T-helper 1 cell treated with Interleukin-12 subunit alpha and Interleukin-12 subunit beta and Interleukin-4 antibody, amounts not matched to agents 30 μg/mL and 1 μg/mL, for 36 hours (primary cell): ENCODE data around the gene FAM110A.
"Not testable (repeated sequence)": the region's sequence is repeated elsewhere in the genome, so short reads cannot be mapped to it uniquely, and the experiment has no call there.

Experiments used
- H3K27ac Mint-ChIP-seq: one replicate; pipeline ENCODE4 v1.8.0; 2021; ENCODE audit warnings: mild to moderate bottlenecking, mixed read lengths
- H3K27me3 Mint-ChIP-seq: one replicate; pipeline ENCODE4 v1.8.0; 2021; ENCODE audit warnings: low read depth, mixed read lengths
- H3K36me3 Mint-ChIP-seq: one replicate; pipeline ENCODE4 v1.8.0; 2021; ENCODE audit warnings: low read depth, mixed read lengths
- H3K4me1 Mint-ChIP-seq: one replicate; pipeline ENCODE4 v1.8.0; 2021; ENCODE audit warnings: low read depth, mixed read lengths
- H3K4me3 Mint-ChIP-seq: one replicate; pipeline ENCODE4 v1.8.0; 2021; ENCODE audit warnings: mild to moderate bottlenecking, moderate library complexity, mixed read lengths
- H3K9me3 Mint-ChIP-seq: one replicate; pipeline ENCODE4 v1.8.0; 2021; ENCODE audit warnings: mixed read lengths

FAM110A gene

GRCh38 chr20:843912-844311 lies 10.4 kb downstream of the FAM110A start:
- no peaks in the 10 kb centered on the region for H3K9me3 Mint-ChIP-seq
- H3K4me3 Mint-ChIP-seq = peak overlapping the region; percentile 88
- H3K36me3 Mint-ChIP-seq = peaks cover 13% of the 10 kb centered on the region
- no peaks in the 10 kb centered on the region for H3K27me3 Mint-ChIP-seq
- H3K27ac Mint-ChIP-seq = no peak overlapping the region
- H3K4me1 Mint-ChIP-seq = peaks cover 38% of the 10 kb centered on the region

GRCh38 chr20:844473-845225 lies 11.1 kb downstream of the FAM110A start:
- no peaks in the 10 kb centered on the region for H3K27me3 Mint-ChIP-seq
- peak overlapping the region; percentile 55 for H3K27ac Mint-ChIP-seq
- H3K4me3 Mint-ChIP-seq = peak overlapping the region; percentile 88
- H3K9me3 Mint-ChIP-seq = no peaks in the 10 kb centered on the region
- peaks cover 39% of the 10 kb centered on the region for H3K4me1 Mint-ChIP-seq
- H3K36me3 Mint-ChIP-seq = peaks cover 15% of the 10 kb centered on the region

GRCh38 chr20:845226-845868 lies 11.8 kb downstream of the FAM110A start:
- peaks cover under 1% of the 10 kb centered on the region for H3K9me3 Mint-ChIP-seq
- H3K27me3 Mint-ChIP-seq = no peaks in the 10 kb centered on the region
- peaks cover 18% of the 10 kb centered on the region for H3K36me3 Mint-ChIP-seq
- H3K4me3 Mint-ChIP-seq = peak overlapping the region; percentile 92
- H3K27ac Mint-ChIP-seq = peak overlapping the region; percentile 96
- H3K4me1 Mint-ChIP-seq = peaks cover 40% of the 10 kb centered on the region

- Mint-ChIP-seq H3K4me1 (peaks cover 43% of the 10 kb centered on the region), H3K27ac (peak overlapping the region; percentile 96), H3K36me3 (peaks cover 26% of the 10 kb centered on the region), H3K27me3 (no peaks in the 10 kb centered on the region), H3K4me3 (peak overlapping the region; percentile 92), H3K9me3 (peaks cover 7% of the 10 kb centered on the region)
Observed at GRCh38 chr20:845941-846893, 12.7 kb downstream of the FAM110A start.

- Mint-ChIP-seq H3K27ac (peak overlapping the region; percentile 96), H3K36me3 (peaks cover 30% of the 10 kb centered on the region), H3K4me1 (peaks cover 49% of the 10 kb centered on the region), H3K27me3 (no peaks in the 10 kb centered on the region), H3K9me3 (peaks cover 7% of the 10 kb centered on the region), H3K4me3 (peak overlapping the region; percentile 92)
Observed at GRCh38 chr20:846894-847278, 13.4 kb downstream of the FAM110A start.

DNA sequence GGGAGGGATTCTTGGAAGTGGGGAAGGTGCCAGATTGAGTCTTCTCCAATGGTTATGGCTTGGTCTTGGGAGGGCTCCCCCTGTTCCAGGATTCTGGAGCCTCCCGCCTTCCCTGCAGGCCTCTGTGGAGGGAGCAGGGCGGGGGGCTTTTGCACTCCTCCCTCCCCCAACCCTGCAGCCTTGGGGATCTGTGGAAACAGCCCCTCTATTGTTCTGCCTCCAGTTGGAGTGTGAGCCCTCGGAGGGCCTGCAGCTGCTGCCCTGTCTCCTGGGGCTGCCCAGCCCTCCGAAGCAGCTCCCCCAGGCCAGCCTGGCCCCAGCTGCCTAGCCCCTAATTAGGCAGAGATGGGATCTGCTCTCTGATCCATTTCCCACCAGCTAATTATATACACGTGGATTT lies 14.7 kb downstream of the FAM110A start:
- H3K27me3 Mint-ChIP-seq = no peaks in the 10 kb centered on the region
- peaks cover 35% of the 10 kb centered on the region for H3K36me3 Mint-ChIP-seq
- H3K9me3 Mint-ChIP-seq = peaks cover 7% of the 10 kb centered on the region
- H3K4me1 Mint-ChIP-seq = peaks cover 55% of the 10 kb centered on the region
- H3K4me3 Mint-ChIP-seq = no peak overlapping the region
- H3K27ac Mint-ChIP-seq = no peak overlapping the region

GRCh38 chr20:848731-849130 lies 15.2 kb downstream of the FAM110A start:
- not testable (repeated sequence) for H3K4me3 Mint-ChIP-seq, H3K27me3 Mint-ChIP-seq, H3K27ac Mint-ChIP-seq, H3K9me3 Mint-ChIP-seq
- Mint-ChIP-seq H3K36me3 (peaks cover 36% of the 10 kb centered on the region), H3K4me1 (peaks cover 59% of the 10 kb centered on the region)

DNA sequence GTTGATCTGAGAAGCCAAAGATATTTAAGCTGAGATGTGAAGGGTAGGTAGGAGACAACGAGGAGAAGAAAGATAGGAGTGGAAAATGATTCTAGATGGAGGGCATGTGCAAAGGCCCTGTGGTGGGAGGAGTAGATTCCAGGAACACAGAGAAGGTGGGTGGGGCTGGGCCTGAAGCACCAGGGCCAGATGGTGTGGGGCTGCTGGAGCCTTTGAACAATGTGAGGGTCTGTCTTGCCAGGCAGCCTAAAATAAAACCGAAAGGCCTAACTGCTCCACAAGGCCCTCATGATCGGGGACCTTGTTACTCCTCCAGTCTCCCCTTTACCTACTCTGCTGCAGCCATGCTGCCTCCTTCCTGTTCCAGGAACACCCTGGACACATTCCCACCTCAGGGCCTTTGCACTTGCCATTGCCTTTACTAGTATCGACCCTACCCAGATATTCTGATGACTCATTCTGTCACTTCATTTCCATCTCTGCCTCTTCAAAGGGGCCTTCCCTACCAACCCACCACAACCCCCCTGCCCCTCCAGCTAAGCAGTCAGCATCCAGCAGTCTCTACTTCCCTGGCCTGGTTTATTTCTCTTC lies 20.0 kb downstream of the FAM110A start:
- H3K36me3 Mint-ChIP-seq = peaks cover 35% of the 10 kb centered on the region
- no peak overlapping the region for H3K4me3 Mint-ChIP-seq
- peak overlapping the region; percentile 54 for H3K27ac Mint-ChIP-seq

GRCh38 chr20:854601-855000 lies 21.1 kb downstream of the FAM110A start:
- H3K4me3 Mint-ChIP-seq = no peak overlapping the region
- H3K27me3 Mint-ChIP-seq = no peaks in the 10 kb centered on the region
- H3K36me3 Mint-ChIP-seq = peaks cover 36% of the 10 kb centered on the region
- H3K9me3 Mint-ChIP-seq = peaks cover 7% of the 10 kb centered on the region
- H3K27ac Mint-ChIP-seq = no peak overlapping the region
- peaks cover 72% of the 10 kb centered on the region for H3K4me1 Mint-ChIP-seq

More for the DNA sequence above, 20.0 kb downstream of the FAM110A start:
- Mint-ChIP-seq H3K9me3 (peaks cover 7% of the 10 kb centered on the region), H3K4me1 (peaks cover 63% of the 10 kb centered on the region), H3K27me3 (no peaks in the 10 kb centered on the region)

- peaks cover 29% of the 10 kb centered on the region for H3K36me3 Mint-ChIP-seq
- H3K9me3 Mint-ChIP-seq = peaks cover 3% of the 10 kb centered on the region
- peaks cover 77% of the 10 kb centered on the region for H3K4me1 Mint-ChIP-seq
- peak overlapping the region; percentile 58 for H3K27ac Mint-ChIP-seq
- no peak overlapping the region for H3K4me3 Mint-ChIP-seq
- H3K27me3 Mint-ChIP-seq = no peaks in the 10 kb centered on the region
Observed at GRCh38 chr20:855466-856360, 22.2 kb downstream of the FAM110A start.

- Mint-ChIP-seq H3K27ac (peak overlapping the region; percentile 58), H3K27me3 (no peaks in the 10 kb centered on the region), H3K4me1 (peaks cover 78% of the 10 kb centered on the region), H3K36me3 (peaks cover 24% of the 10 kb centered on the region), H3K4me3 (peak overlapping the region; percentile 30), H3K9me3 (no peaks in the 10 kb centered on the region)
Observed at GRCh38 chr20:856361-856775, 22.9 kb downstream of the FAM110A start.

DNA sequence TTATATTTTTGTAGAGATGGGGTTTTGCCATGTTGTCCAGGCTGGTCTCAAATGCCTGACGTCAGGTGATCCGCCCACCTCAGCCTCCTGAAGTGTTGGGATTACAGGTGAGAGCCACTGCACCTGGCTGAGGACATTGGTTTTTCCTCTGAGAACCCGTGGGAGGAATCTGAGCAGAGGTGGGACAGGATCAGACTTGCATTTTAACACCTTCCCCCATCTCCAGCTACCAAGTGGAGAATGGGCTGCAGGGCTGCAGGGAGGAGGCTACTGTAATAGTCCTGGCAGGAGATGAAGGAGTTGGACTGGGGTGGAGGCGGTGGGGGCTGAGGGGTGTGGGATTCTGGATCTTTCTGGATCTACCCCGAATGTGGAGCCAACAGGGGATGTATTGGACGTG lies 24.5 kb downstream of the FAM110A start:
- Mint-ChIP-seq H3K4me1 (peaks cover 69% of the 10 kb centered on the region), H3K4me3 (no peak overlapping the region), H3K27ac (peak overlapping the region; percentile 59), H3K36me3 (peaks cover 20% of the 10 kb centered on the region), H3K9me3 (no peaks in the 10 kb centered on the region), H3K27me3 (no peaks in the 10 kb centered on the region)

- Mint-ChIP-seq H3K27ac (peak overlapping the region; percentile 72), H3K27me3 (no peaks in the 10 kb centered on the region), H3K4me3 (no peak overlapping the region), H3K4me1 (peaks cover 66% of the 10 kb centered on the region), H3K36me3 (peaks cover 17% of the 10 kb centered on the region), H3K9me3 (no peaks in the 10 kb centered on the region)
Observed at GRCh38 chr20:859751-860231, 26.3 kb downstream of the FAM110A start.
